Measurements from ENCODE around the gene KRTAP20-1. TPM values are rescaled to one million over a fixed set of nuclear protein-coding genes. Genes with fewer than 3 reads are reported as not detected.

Gene KRTAP20-1
- total RNA-seq, 4 donors from 2014 or later: not detected

DNA sequence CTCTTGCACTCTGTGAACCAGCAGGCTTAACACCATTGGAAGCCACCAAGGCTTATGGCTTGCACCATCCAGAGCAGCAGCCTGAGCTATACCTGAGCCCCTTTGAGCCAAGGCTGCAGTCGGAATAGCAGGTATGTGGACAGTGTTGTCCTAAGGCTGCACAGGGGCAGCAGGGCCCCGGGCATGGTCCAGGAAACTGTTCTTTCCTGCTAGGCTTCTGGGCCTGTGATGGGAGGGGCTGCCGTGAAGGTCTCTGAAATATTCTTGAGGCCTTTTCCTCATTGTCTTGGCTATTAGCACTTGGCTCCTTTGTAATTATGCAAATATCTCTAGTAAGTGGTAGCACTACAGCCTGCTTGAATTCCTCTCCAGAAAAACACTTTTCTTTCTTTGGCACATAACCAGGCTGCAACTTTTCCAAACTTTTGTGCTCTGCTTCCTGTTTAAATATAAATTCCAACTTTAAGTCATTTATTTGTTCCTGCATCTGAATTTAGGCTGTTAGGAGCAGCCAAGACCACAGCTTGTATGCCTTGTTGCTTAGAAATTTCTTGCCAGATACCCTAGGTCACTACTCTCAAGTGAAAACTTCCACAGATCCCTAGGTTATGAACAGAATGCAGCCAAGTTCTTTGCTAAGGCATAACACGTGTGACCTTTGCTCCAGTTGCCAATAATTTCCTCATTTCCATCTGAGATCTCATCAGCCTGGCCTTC lies 9.4 kb downstream of the KRTAP20-1 start:
- WGBS, 2 donors: 79 to 94% methylated on average over 4 of the region's 4 CpGs
- H3K4me3 ChIP-seq (replicated peaks in 1 of 3): no peak overlapping the region
- H3K27ac ChIP-seq: no peak overlapping the region
- no peak for DNase-seq
- intact Hi-C loops (cut with DNase I): no loop called here
- H3K27me3 ChIP-seq: no peaks in the 10 kb centered on the region
- TF ChIP-seq POLR2A (IDR thresholded peaks at IDR 0.05): no peak
- no peak for TF ChIP-seq CTCF (IDR thresholded peaks at IDR 0.05)
- H3K4me1 ChIP-seq: no peaks in the 10 kb centered on the region
- no peaks in the 10 kb centered on the region for H3K36me3 ChIP-seq
- H3K9me3 ChIP-seq: no peaks in the 10 kb centered on the region

DNA sequence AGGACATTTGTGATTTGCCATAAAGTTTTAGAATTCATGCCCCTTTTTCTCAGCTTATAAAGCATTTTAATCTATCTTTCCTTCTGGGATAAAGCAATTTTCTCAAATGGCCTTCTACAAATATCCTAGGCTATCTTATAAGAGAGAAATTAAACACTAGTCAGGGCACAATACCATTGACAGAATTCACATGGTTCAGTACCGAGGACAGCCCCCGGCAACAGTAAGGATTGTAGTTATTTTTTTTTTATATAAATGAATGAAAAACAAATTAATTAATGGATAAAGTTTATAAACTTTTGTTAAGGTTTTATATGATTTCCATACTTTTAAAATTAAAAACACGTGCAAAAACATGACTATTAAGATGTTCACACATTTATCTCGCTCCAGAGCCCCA lies 11.9 kb downstream of the KRTAP20-1 start:
- no peaks in the 10 kb centered on the region for H3K36me3 ChIP-seq
- no peak overlapping the region for H3K4me3 ChIP-seq (replicated peaks in 1 of 3)
- intact Hi-C loops (cut with DNase I): no loop called here
- WGBS, 2 donors: 78 to 91% methylated on average over 4 of the region's 4 CpGs
- H3K4me1 ChIP-seq: no peaks in the 10 kb centered on the region
- no peak for TF ChIP-seq CTCF (IDR thresholded peaks at IDR 0.05)
- no peak for TF ChIP-seq POLR2A (IDR thresholded peaks at IDR 0.05)
- H3K9me3 ChIP-seq: no peaks in the 10 kb centered on the region
- no peak for DNase-seq
- H3K27ac ChIP-seq: no peak overlapping the region
- no peaks in the 10 kb centered on the region for H3K27me3 ChIP-seq

DNA sequence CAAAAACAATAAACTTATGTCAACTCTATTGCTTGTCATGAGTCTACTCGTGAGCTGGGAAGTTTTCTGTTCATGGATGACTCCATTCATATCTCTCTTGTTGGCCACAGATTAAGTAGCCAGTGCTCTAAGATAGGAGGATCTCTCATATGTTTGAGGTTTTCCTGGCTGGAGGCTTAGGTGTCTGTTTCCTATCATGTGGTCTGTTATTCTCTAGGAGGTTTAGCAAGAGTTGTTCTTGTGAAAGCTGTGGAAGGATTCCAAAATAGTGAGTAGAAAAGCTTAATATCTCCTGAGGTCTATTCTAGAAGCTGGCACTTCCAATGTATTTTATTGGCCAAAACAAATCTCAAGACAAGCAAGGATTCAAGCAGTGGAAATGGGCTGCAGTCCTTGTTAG lies 13.0 kb downstream of the KRTAP20-1 start:
- H3K27ac ChIP-seq: no peak overlapping the region
- no peak for DNase-seq
- no peaks in the 10 kb centered on the region for H3K27me3 ChIP-seq
- intact Hi-C loops (cut with DNase I): no loop called here
- no peak overlapping the region for H3K4me3 ChIP-seq (replicated peaks in 1 of 3)
- TF ChIP-seq CTCF (IDR thresholded peaks at IDR 0.05) (no peak), POLR2A (IDR thresholded peaks at IDR 0.05) (no peak)
- H3K36me3 ChIP-seq: no peaks in the 10 kb centered on the region
- H3K9me3 ChIP-seq: no peaks in the 10 kb centered on the region
- 76% methylated on average over 1 of the region's 1 CpG for WGBS, 2 donors
- H3K4me1 ChIP-seq: no peaks in the 10 kb centered on the region

DNA sequence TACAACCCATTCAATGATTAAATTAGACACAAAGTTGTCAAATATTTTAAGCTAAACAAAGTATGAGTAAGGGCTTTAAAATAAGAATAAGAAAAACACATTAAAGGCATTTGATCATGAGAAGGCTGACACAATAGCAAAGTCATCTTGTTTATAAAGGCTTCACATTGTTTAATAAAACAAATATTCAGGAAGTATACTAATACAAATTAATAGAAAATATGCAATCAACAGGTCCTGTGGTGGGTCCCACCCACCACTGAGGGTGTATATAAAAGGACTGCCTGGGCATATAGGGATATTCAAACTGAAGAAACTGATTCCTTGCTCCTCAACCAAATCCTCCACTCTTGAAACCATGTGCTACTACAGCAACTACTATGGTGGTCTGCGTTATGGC lies 18.7 kb downstream of the KRTAP20-1 start, which contains the start of gene KRTAP20-2:
TSS of gene KRTAP20-2 (plus strand) at position 301 of the 400 bp plus-strand sequence. CDS start at position 359, 58 bp downstream.
- WGBS, 2 donors: 90 to 93% methylated on average over 1 of the region's 1 CpG
- TF ChIP-seq POLR2A (IDR thresholded peaks at IDR 0.05) (no peak), CTCF (IDR thresholded peaks at IDR 0.05) (no peak)
- H3K4me3 ChIP-seq (replicated peaks in 1 of 3): no peak within 1 kb of the TSS
- no peaks in the 10 kb centered on the region for H3K4me1 ChIP-seq
- H3K36me3 ChIP-seq: no peaks in the 10 kb centered on the region
- DNase-seq: no peak
- H3K9me3 ChIP-seq: no peaks in the 10 kb centered on the region
- H3K27me3 ChIP-seq: no peaks in the 10 kb centered on the region
- intact Hi-C loops (cut with DNase I): no loop called here
- no peak within 1 kb of the TSS for H3K27ac ChIP-seq

DNA sequence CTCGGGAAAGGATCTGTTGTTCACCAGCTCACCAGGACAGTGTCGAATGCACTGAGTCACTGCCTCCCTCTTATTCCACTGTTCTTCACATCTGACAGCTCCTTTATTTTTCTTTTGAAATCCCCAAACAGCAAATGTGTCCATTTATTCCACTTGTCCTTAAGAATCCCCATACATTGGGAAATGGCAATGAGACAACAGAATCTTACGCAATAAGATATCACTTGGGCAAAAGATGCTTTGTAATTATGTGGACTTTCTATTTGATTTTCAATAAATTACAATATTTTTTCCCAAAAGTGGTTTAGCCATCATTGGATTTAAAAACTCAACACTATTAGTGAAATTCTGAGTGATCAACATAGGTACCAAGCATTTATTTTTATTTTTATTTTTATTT lies 22.5 kb downstream of the KRTAP20-1 start:
- TF ChIP-seq CTCF (IDR thresholded peaks at IDR 0.05) (no peak), POLR2A (IDR thresholded peaks at IDR 0.05) (no peak)
- Histone ChIP-seq H3K4me3 (replicated peaks in 1 of 3) (no peak overlapping the region), H3K36me3 (no peaks in the 10 kb centered on the region), H3K9me3 (no peaks in the 10 kb centered on the region), H3K27me3 (no peaks in the 10 kb centered on the region), H3K27ac (no peak overlapping the region), H3K4me1 (no peaks in the 10 kb centered on the region)
- DNase-seq: no peak
- 85 to 92% methylated on average over 3 of the region's 3 CpGs for WGBS, 2 donors
- intact Hi-C loops (cut with DNase I): no loop called here
